Stimulated activated CD8-positive, alpha-beta memory T cell treated with anti-CD3 and anti-CD28 coated beads, Interleukin-4, amount 100 ng/mL, for 4 hours (primary cell): ENCODE measurements around the gene ZSCAN18.

Source experiments
- DNase-seq, 2 donors: peaks; one replicate each; pipeline ENCODE4 v3.0.0-alpha.2; 2020; ENCODE audit warnings: low read depth in 2 of 2, low spot score in 1 of 2

The ZSCAN18 gene

DNA sequence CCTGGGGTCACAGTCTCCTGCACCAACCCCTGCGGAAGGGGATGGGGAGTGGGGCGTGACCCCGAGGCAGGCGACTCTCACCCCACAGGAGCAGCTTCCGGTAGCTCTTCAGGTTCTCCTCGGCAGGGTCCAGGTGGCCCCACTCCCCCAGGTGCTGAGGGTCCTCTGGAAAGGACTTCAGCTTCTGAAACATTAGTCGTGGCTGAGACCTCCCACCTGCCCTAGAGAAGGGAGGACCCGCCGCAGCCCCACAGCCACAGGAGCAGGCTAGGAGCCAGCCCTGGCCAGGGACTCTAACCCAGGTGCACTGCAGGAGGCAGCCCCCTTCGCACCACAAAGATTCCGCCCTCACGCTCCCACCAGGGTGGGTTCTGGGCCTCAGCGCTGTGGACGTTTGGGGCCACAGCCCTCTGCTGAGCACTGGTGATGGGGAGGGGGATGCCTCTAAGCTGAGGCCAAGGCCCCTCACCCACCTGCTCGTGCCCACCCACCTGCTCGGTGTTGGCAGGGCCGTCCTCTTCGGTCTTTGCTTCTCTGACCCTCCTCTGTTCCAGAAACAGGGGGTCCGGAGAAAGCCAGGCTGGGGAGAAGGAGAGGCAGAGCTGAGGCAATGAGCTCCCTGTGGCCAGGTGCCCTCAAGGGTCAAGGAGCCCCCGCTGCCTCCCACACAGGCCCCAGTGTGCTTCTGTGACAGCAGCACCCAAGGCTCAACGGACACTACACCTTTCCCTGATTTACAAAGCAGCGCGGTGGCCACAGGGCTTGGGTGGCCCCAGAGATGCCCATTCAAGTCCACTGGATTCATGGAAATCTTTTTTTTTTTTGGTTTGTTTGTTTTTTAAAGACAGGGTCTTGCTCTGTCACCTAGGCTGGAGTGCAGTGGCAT lies 11.0 kb downstream of the ZSCAN18 start:
- no peak for DNase-seq

DNA sequence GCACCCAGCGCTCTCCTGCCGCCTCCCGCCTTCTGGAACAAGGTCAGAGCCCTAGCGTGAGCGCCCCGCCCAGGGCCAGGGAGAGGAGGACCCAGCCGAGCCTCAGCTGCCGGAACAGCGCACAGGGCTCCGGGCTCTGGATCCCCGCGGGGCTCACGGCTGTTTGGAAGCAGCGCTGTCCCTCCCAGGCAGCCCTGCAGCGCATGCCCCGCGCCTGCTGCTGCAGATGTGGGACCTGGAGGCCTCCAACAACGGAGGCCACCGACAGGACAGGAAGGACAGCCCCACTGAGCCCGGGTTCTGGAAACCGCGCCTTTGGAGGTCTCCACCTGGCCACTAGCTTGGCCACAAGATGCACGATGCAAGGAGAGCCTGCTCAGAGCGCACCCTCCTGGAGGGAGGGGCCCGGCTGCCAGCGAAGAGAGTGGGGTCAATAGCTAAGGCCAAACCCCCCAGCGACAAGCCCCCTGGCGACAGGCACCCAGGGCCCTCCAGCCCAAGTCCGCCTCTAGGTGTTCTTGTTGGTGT lies 12.6 kb downstream of the ZSCAN18 start:
- no peak for DNase-seq

- DNase-seq: no peak
Observed at GRCh38 chr19:58084596-58085347, 13.3 kb downstream of the ZSCAN18 start.

DNA sequence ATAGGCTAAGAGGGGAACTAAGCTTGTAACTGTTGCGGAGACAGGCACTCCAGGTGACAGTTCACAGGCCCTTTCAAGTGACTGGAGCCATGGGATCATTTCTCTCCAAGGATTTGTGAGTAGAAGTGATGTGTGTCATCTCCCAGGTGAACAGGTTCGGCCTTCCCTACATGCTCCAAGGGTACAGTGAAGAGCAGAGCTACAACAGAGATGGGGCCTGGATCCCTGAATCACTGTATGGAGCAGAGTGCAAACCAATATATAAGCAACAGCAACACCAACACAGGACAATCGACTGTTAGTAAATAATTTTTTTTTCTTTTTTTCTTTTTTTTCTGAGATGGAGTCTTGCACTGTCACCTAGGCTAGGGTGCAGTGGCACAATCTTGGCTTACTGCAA lies 15.0 kb downstream of the ZSCAN18 start:
- DNase-seq: no peak

- DNase-seq: no peak
Observed at GRCh38 chr19:58079792-58080191, 18.2 kb downstream of the ZSCAN18 start.

GRCh38 chr19:58067240-58067912 lies 30.7 kb downstream of the ZSCAN18 start:
- DNase-seq: no peak

DNA sequence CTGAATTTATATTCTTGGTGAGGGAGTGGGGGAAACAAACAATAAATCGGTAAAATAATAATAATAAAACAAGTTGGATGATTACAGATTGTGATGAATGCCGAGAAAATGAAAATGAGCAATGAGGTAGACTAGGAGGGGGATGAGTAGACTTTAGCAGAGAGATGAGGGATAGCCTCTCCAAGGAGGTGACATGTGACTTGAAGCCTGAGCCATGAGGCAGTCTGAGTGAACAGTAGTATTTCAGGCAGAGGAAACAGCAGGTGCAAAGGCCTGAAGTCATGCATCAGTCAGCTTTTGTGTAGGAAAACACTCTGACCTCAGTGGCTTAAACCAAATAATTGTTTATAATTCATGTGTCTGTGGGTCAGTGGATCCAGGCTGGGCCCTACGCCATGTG lies 34.3 kb downstream of the ZSCAN18 start:
- no peak for DNase-seq

DNA sequence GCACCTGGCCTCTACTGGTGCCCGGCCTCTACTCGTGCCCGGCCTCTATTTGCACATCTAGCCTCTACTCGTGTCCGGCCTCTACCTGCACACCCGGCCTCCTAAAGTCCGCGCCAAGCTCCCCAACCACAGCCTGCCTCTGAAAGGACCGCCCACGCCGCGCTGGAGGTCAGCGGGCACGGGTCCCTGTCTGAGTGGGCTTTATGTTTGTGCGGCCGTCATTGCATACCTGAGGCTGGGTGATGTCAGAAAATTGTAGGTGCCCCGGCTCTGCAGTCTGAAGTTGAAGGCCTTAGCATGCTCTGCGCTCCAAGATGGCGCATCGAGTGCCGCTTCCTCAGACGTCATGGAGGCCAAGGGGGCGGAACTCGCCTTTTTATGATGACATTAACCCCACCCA lies 37.8 kb downstream of the ZSCAN18 start:
- no peak for DNase-seq

DNA sequence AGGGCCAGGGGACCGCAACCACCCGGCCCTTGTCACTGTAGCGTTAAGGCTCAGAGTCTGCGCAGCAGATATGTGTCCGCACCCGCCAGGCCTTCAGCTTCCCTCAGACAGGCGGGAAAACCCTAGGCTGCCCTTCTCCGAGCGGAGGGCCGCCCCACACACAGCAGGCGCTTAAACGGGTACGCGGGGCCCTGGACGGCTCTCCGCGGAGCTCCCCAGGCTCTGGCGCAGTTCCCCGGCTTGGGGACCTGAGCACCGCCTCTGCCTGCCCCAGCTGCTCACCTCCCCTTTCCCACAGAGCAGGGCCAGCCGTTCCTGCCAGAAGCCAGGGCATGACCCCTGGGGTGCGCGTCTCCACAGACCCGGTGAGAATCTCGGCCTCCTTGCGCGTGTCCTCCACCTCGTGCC lies 38.4 kb downstream of the ZSCAN18 start:
- no peak for DNase-seq

- DNase-seq: peak; percentile 24 to 59
Observed at GRCh38 chr19:58059003-58059670, 38.9 kb downstream of the ZSCAN18 start, which contains the start of gene ZNF135. ZNF135 (plus strand) TSS chr19:58059282; CDS start chr19:58060003, 721 bp downstream.

DNA sequence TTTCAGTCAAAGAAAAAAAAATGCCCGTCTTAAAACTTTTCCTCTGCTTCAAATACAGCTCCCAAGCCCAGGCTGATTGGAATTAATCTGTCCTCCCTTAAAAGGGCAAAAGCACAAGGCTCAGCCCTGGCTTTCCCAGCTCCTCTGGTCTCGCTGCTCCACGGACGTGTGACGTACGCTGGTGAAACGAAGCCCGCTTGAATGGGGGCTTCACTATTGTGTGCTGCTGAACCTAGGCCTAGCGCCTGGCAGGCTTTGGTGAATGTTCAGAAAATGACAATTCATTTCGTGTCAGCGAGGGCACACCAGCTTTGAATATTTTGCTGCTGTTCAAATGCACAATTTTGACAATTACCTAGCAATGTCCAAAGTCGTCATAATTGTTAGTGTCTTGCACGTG lies 39.6 kb downstream of the ZSCAN18 start:
- DNase-seq: no peak

GRCh38 chr19:58056861-58057260 lies 41.2 kb downstream of the ZSCAN18 start:
- no peak for DNase-seq

GRCh38 chr19:58056261-58056660 lies 41.8 kb downstream of the ZSCAN18 start:
- DNase-seq: no peak

- DNase-seq: no peak
Observed at GRCh38 chr19:58054901-58055874, 42.8 kb downstream of the ZSCAN18 start.

DNA sequence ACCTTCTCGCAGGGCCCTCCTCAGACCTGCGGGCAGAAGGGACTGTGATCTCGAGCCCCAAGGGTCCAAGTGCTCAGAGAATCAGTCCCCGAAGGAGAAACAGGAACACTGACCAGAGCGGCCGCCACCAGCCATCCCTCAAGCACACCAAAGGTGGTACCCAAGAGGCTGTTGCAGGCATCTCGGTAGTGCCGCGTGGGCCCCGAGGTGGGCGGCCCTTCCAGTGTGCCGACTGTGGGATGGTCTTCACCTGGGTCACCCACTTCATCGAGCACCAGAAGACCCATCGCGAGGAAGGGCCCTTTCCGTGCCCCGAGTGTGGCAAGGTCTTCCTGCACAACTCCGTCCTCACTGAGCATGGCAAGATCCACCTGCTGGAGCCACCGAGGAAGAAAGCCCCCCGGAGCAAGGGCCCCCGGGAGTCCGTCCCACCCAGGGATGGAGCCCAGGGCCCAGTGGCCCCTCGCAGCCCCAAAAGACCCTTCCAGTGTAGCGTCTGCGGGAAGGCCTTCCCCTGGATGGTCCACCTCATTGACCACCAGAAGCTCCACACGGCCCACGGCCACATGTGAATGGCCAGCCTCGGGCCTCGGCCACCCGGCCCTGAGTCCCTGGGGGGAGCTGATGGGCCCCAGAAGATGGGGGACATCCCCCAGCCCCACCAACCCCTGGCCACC lies 44.4 kb downstream of the ZSCAN18 start:
- DNase-seq: no peak

DNA sequence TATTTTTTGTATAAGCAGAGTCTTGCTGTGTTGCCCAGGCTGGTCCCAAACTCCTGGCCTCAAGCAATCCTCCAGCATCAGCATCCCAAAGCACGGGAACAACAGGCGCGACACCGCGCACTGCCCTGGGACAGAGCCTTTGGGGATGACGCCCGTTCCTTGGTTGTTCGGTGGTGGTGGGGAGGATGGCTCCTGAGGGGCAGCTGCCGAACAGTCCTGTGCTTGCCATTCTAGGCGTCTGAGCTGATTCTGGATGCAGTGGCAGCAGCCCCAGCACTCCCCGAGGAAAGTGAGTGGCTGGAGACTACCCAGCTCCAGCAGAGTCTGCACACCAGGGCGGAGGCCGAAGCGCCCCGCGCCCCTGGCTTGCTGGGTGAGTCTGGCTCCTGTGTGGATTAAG lies 45.8 kb downstream of the ZSCAN18 start:
- no peak for DNase-seq

DNA sequence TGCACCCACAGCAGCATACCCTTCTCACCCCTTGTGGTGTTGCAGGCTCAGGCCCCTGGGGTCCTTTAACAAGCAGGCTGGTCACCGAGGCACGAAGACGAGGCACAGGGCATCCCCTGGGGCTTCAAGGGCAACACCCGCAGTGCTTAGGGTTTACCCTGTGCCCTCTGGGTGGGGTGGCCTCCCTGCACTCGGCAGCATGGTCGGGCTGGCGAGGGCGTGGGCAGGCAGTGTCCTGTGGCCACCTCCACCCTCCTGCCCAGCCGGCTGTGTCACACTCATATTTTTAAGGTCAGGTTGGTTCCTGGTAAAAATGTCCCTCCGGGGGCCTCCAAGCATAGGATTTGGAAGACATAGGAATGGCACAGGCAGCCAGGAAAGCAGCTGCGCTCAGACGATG lies 50.4 kb downstream of the ZSCAN18 start:
- DNase-seq: no peak

DNA sequence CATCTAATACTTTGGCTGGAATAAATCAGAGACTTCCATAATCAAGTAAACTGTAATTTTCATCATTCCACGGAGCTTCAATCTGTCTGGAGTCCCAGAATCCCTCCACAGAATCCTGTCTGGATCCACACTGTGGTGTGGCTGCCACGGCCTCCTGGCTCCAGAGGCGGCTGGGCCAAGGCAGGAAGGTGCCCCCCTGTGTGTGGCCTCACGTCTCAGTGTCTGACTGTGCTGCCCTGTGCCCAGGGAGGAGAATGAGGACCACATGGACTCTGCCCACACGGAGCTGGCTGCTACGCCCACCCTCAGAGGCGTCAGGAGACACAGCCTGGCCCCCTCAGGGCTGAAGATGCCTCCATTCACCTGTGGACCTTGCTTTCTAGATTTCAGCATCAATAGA lies 51.2 kb downstream of the ZSCAN18 start:
- no peak for DNase-seq

- no peak for DNase-seq
Observed at GRCh38 chr19:58045411-58046050, 52.5 kb downstream of the ZSCAN18 start.
